Uterus (tissue), 4 donors: Measurements from ENCODE around the gene KCNQ1. TPM values are rescaled to one million over a fixed set of nuclear protein-coding genes. Genes with fewer than 3 reads are reported as not detected.

Experiments
- DNase-seq, 2 donors: peaks; one replicate each; pipeline ENCODE4 v3.0.0-alpha.2; 2019 to 2020
- H3K27ac ChIP-seq, 2 donors: fragments of 200-600 bp; sonication (generic); 1 replicate in 1 of 2; 2 replicates in 1 of 2; pipeline ENCODE4 v1.5.1; 2016 to 2018
- H3K27me3 ChIP-seq, 2 donors: fragments of 200-600 bp; sonication (generic); one replicate each; pipeline ENCODE4 v1.5.1; 2018 to 2019; ENCODE audit warnings: control low read depth in 1 of 2
- H3K36me3 ChIP-seq, 2 donors: fragments of 200-600 bp; sonication (generic); one replicate each; pipeline ENCODE4 v1.5.1; 2019; ENCODE audit warnings: control low read depth in 1 of 2
- H3K4me1 ChIP-seq, 2 donors: fragments of 200-600 bp; sonication (generic); one replicate each; pipeline ENCODE4 v1.5.1; 2018 to 2019; ENCODE audit warnings: control low read depth in 1 of 2
- H3K4me3 ChIP-seq, 2 donors: fragments of 200-600 bp; sonication (generic); 1 replicate in 1 of 2; 2 replicates in 1 of 2; pipeline ENCODE4 v1.5.1; 2018 to 2019; ENCODE audit warnings: mild to moderate bottlenecking in 1 of 2
- H3K9me3 ChIP-seq, 2 donors: fragments of 200-600 bp; sonication (generic); one replicate each; pipeline ENCODE4 v1.5.1; 2019; ENCODE audit warnings: control low read depth in 1 of 2
- CTCF ChIP-seq, 4 experiments: fragments of 200-600 bp in 2 of 4; fragments of 450-650 bp in 2 of 4; sonication (generic) in 2 of 4; IDR thresholded peaks; one replicate each; pipeline ENCODE4 v1.5.1; 2016 to 2019; ENCODE audit warnings: antibody characterized with exemption in 4 of 4, mild to moderate bottlenecking in 2 of 4, moderate library complexity in 1 of 4
- POLR2A ChIP-seq, 2 donors: fragments of 450-650 bp; IDR thresholded peaks; one replicate each; pipeline ENCODE4 v1.6.1; 2016; ENCODE audit warnings: antibody characterized with exemption in 2 of 2, mild to moderate bottlenecking in 1 of 2, moderate library complexity in 1 of 2
- intact Hi-C: fragments of 100-400 bp; cut with DNase I; formaldehyde crosslinking; loops from one replicate; pipeline ENCODE4 v1.15.1; 2023; ENCODE audit warnings: low total_unique reads
- total RNA-seq, 4 donors: library from RNA; depleted of rRNA in 3 of 4; stranded (reverse); fragments of >200 nt in 3 of 4; gene quantifications; one replicate each; pipeline versions ENCODE4 v1.1.0 to v1.2.4, GENCODE V29; 2014 to 2023
- donor health status: DM: yes; HTN: yes; CAD: no.

The KCNQ1 gene
- total RNA-seq, 4 donors from 2014 or later, result 2.6 to 10.4 (median 5.4) TPM

- no peaks in the 10 kb centered on the region for H3K9me3 ChIP-seq
- H3K4me1 ChIP-seq, result no peaks in the 10 kb centered on the region
- TF ChIP-seq CTCF (IDR thresholded peaks at IDR 0.05) (no peak), POLR2A (IDR thresholded peaks at IDR 0.05) (no peak)
- no peak overlapping the region for H3K27ac ChIP-seq
- no peaks in the 10 kb centered on the region for H3K36me3 ChIP-seq
- DNase-seq, result no peak
- intact Hi-C loops, result no loop called here
- no peak overlapping the region for H3K4me3 ChIP-seq
- no peaks in the 10 kb centered on the region for H3K27me3 ChIP-seq
These were observed 25.7 kb downstream of the KCNQ1 start for GRCh38 chr11:2470495-2470894.

- H3K4me1 ChIP-seq, result no peaks in the 10 kb centered on the region
- no peaks in the 10 kb centered on the region for H3K36me3 ChIP-seq
- TF ChIP-seq CTCF (IDR thresholded peaks at IDR 0.05) (no peak), POLR2A (IDR thresholded peaks at IDR 0.05) (no peak)
- H3K4me3 ChIP-seq, result no peak overlapping the region
- H3K27me3 ChIP-seq, result no peaks in the 10 kb centered on the region
- H3K9me3 ChIP-seq, result no peaks in the 10 kb centered on the region
- H3K27ac ChIP-seq, result no peak overlapping the region
- intact Hi-C loops, result no loop called here
- DNase-seq, result no peak
These were observed 26.4 kb downstream of the KCNQ1 start for GRCh38 chr11:2471048-2471803.

- TF ChIP-seq POLR2A (IDR thresholded peaks at IDR 0.05) (no peak), CTCF (IDR thresholded peaks at IDR 0.05) (no peak)
- Histone ChIP-seq H3K4me1 (no peaks in the 10 kb centered on the region), H3K4me3 (no peak overlapping the region), H3K36me3 (no peaks in the 10 kb centered on the region), H3K9me3 (no peaks in the 10 kb centered on the region), H3K27me3 (no peaks in the 10 kb centered on the region), H3K27ac (no peak overlapping the region)
- no peak for DNase-seq
- intact Hi-C loops, result no loop called here
These were observed 26.9 kb downstream of the KCNQ1 start for GRCh38 chr11:2471804-2472096.

GRCh38 chr11:2472428-2473186 is 27.8 kb downstream of the KCNQ1 start:
- intact Hi-C loops, result no loop called here
- no peak for DNase-seq

More at GRCh38 chr11:2472428-2473186, 27.8 kb downstream of the KCNQ1 start:
- H3K4me3 ChIP-seq, result no peak overlapping the region
- no peaks in the 10 kb centered on the region for H3K4me1 ChIP-seq
- no peak overlapping the region for H3K27ac ChIP-seq
- H3K36me3 ChIP-seq, result no peaks in the 10 kb centered on the region
- H3K27me3 ChIP-seq, result no peaks in the 10 kb centered on the region
- TF ChIP-seq CTCF (IDR thresholded peaks at IDR 0.05) (no peak), POLR2A (IDR thresholded peaks at IDR 0.05) (no peak)
- no peaks in the 10 kb centered on the region for H3K9me3 ChIP-seq
